M059J (cell line): Measurements from ENCODE around the gene CXCR5. TPM values are rescaled to one million over a fixed set of nuclear protein-coding genes. Genes with fewer than 3 reads are reported as not detected.
A peak's percentile ranks its signal among the peaks of the same experiment; 100 is the strongest.

ENCODE experiments used
- DNase-seq: peaks from one replicate; pipeline ENCODE4 v3.0.0-alpha.2; 2012; ENCODE audit warnings: low read depth
- total RNA-seq: library from RNA; depleted of rRNA; stranded (reverse); fragments of >200 nt; shearing (Covaris generic); gene quantifications from 2 replicates; pipeline ENCODE4 v1.2.3, GENCODE V29; 2014

The CXCR5 gene
- total RNA-seq, 1 experiment from 2014 or later: not detected

- DNase-seq: peak; percentile 76
These were observed 29.2 kb downstream of the CXCR5 start for GRCh38 chr11:118912742-118913410.

- DNase-seq: peak; percentile 70
These were observed 29.9 kb downstream of the CXCR5 start for GRCh38 chr11:118913411-118914125.

GRCh38 chr11:118914178-118914918, 30.7 kb downstream of the CXCR5 start:
- peak; percentile 71 for DNase-seq

GRCh38 chr11:118914987-118915386, 31.3 kb downstream of the CXCR5 start:
- DNase-seq: no peak

DNA sequence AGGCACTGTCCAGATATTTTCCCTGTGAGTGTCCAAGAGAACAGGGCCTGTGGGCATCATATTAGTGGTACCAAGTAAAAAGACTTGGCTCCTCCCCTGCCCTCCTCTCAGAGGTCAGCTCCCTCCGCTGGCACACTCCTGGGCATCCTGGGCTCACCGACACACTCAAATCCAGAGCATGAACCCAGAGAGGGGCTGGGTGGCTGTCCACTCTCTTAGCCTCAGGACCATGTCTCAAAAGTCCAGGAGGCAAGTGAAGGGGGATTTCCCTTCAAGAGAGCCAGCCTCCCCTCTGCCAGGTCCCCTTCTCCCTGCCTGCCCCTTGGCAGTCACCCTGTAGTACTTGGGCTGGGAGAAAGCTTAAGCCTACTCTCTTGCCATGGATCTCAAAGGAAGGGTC, 31.7 kb downstream of the CXCR5 start:
- DNase-seq: no peak

DNA sequence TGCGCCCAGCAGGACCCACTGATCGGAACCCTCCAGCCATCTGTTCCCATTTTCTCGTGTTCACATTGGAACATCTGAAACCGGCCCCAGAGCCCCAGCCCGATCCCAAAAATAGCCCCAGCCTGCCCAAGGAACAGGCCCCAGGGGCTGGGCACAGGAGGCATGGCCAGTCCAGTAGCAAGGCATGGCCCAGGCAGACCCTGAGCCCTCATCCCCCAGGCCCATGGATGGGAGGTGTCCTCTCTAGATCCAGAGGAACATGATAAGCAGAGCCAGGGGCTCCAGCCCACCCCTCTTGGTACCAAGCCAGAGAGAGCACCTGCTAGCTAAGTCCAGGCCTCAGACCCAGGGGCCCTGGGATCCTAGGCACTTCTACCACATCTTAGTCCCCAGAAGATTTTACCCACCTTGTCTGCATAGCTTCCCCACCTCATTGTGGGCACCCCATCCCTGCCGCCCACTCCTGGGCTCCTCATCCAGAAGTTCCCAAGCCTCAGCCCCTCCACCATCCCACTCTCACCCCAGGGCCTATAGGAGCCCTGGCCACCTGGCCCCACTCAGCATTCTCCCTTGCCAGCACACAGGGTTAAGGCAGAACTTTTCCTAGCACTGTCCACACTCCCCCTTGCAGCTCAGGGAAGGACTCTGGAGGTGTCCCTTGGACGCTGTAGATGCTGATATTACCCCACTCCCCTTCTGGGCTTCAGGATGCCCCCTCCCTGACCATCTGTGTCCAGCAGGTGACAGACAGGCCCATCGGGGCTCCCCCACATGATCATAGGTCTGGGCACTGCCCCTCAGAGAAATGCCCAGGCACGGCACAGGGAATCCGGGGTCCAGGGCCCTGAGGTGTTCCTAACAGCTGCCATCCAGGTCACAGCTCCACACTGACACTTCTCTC, 32.5 kb downstream of the CXCR5 start:
- no peak for DNase-seq

- peak; percentile 90 for DNase-seq
These were observed 33.2 kb downstream of the CXCR5 start for GRCh38 chr11:118916842-118917388.

GRCh38 chr11:118917481-118918127, 33.9 kb downstream of the CXCR5 start:
- DNase-seq: peak; percentile 79

GRCh38 chr11:118918128-118918685, 34.5 kb downstream of the CXCR5 start:
- DNase-seq: peak; percentile 97

GRCh38 chr11:118918686-118919280, 35.1 kb downstream of the CXCR5 start:
- peak; percentile 68 for DNase-seq

GRCh38 chr11:118921121-118921928, 37.6 kb downstream of the CXCR5 start:
- DNase-seq: peak; percentile 74

- DNase-seq: peak; percentile 89
These were observed 38.4 kb downstream of the CXCR5 start for GRCh38 chr11:118921929-118922744.

GRCh38 chr11:118922745-118923627, 39.3 kb downstream of the CXCR5 start:
- peak; percentile 22 for DNase-seq

GRCh38 chr11:118923721-118924587, 40.3 kb downstream of the CXCR5 start:
- peak; percentile 28 for DNase-seq

- peak; percentile 63 for DNase-seq
These were observed 41.2 kb downstream of the CXCR5 start for GRCh38 chr11:118924591-118925585.
